Measurements from ENCODE around the gene LAMA3.

GRCh38 chr18:23845988-23846630 is 156.9 kb downstream of the LAMA3 start:
- TF ChIP-seq ZNF274 (IDR thresholded peaks at IDR 0.05; ENCODE audit: low read depth, low read length) (no peak), YY1 (IDR thresholded peaks at IDR 0.05; ENCODE audit: insufficient read depth, insufficient read length) (no peak)
